ENCODE measurements around the gene B3GNT8.
"Not testable (repeated sequence)": the region's sequence is repeated elsewhere in the genome, so short reads cannot be mapped to it uniquely, and the experiment has no call there.

Gene B3GNT8

GRCh38 chr19:41415154-41415571, 12.0 kb downstream of the B3GNT8 start:
- DNase-seq (ENCODE audit: low read depth, low spot score): no peak

GRCh38 chr19:41414461-41414860, 12.7 kb downstream of the B3GNT8 start:
- DNase-seq (ENCODE audit: low read depth, low spot score): no peak

GRCh38 chr19:41413947-41414346, 13.2 kb downstream of the B3GNT8 start:
- DNase-seq (ENCODE audit: low read depth, low spot score): no peak

GRCh38 chr19:41412953-41413352, 14.2 kb downstream of the B3GNT8 start:
- DNase-seq (ENCODE audit: low read depth, low spot score): no peak

GRCh38 chr19:41411968-41412265, 15.3 kb downstream of the B3GNT8 start:
- DNase-seq (ENCODE audit: low read depth, low spot score): no peak

- DNase-seq (ENCODE audit: low read depth, low spot score): no peak
Measured at GRCh38 chr19:41411100-41411967, 15.8 kb downstream of the B3GNT8 start.

- DNase-seq (ENCODE audit: low read depth, low spot score): no peak
Measured at GRCh38 chr19:41410336-41411054, 16.7 kb downstream of the B3GNT8 start.

- DNase-seq (ENCODE audit: low read depth, low spot score): no peak
Measured at GRCh38 chr19:41409288-41409687, 17.9 kb downstream of the B3GNT8 start.

GRCh38 chr19:41408846-41409245, 18.3 kb downstream of the B3GNT8 start:
- DNase-seq (ENCODE audit: low read depth, low spot score): not testable (repeated sequence)

- DNase-seq (ENCODE audit: low read depth, low spot score): no peak
Measured at GRCh38 chr19:41408256-41408655, 18.9 kb downstream of the B3GNT8 start.

- no peak for DNase-seq (ENCODE audit: low read depth, low spot score)
Measured at GRCh38 chr19:41407271-41407670, 19.9 kb downstream of the B3GNT8 start.

GRCh38 chr19:41405776-41406175, 21.4 kb downstream of the B3GNT8 start:
- no peak for DNase-seq (ENCODE audit: low read depth, low spot score)

GRCh38 chr19:41403181-41403970, 23.8 kb downstream of the B3GNT8 start:
- no peak for DNase-seq (ENCODE audit: low read depth, low spot score)

GRCh38 chr19:41402010-41402409, 25.2 kb downstream of the B3GNT8 start:
- DNase-seq (ENCODE audit: low read depth, low spot score): no peak

- no peak for DNase-seq (ENCODE audit: low read depth, low spot score)
Measured at GRCh38 chr19:41401483-41401882, 25.7 kb downstream of the B3GNT8 start.

- DNase-seq (ENCODE audit: low read depth, low spot score): no peak
Measured at GRCh38 chr19:41399525-41399924, 27.6 kb downstream of the B3GNT8 start.

GRCh38 chr19:41399091-41399490, 28.1 kb downstream of the B3GNT8 start:
- DNase-seq (ENCODE audit: low read depth, low spot score): no peak

GRCh38 chr19:41398598-41398997, 28.6 kb downstream of the B3GNT8 start:
- DNase-seq (ENCODE audit: low read depth, low spot score): no peak

GRCh38 chr19:41398050-41398418, 29.1 kb downstream of the B3GNT8 start:
- DNase-seq (ENCODE audit: low read depth, low spot score): no peak

GRCh38 chr19:41397086-41398049, 29.8 kb downstream of the B3GNT8 start, which contains the start of the genes BCKDHA and EXOSC5:
Gene BCKDHA, plus strand, starts transcription at chr19:41397818. Its CDS starts 10 bp downstream, at chr19:41397828.
Gene EXOSC5, minus strand, starts transcription at chr19:41397359. Its CDS starts 31 bp downstream, at chr19:41397328.
- DNase-seq (ENCODE audit: low read depth, low spot score): peak; percentile 99

- no peak for DNase-seq (ENCODE audit: low read depth, low spot score)
Measured at GRCh38 chr19:41395355-41395754, 31.8 kb downstream of the B3GNT8 start.

Measured in brain pericyte (primary cell).